ENCODE data around the gene ART3.

Gene ART3

GRCh38 chr4:76125816-76126215, 51.3 kb downstream of the ART3 start:
- TF ChIP-seq YY1 (IDR thresholded peaks at IDR 0.05; ENCODE audit: insufficient read depth, insufficient read length), result no peak
- TF ChIP-seq ZNF274 (IDR thresholded peaks at IDR 0.05; ENCODE audit: low read depth, low read length), result no peak
- no peak for TF ChIP-seq SUZ12 (IDR thresholded peaks at IDR 0.05; ENCODE audit: extremely low read depth, insufficient read depth, insufficient read length)
- no peaks in the 10 kb centered on the region for H3K4me1 ChIP-seq (ENCODE audit: insufficient read depth, insufficient read length)
- H3K27me3 ChIP-seq (ENCODE audit: insufficient read depth, insufficient read length), result no peaks in the 10 kb centered on the region
- H3K36me3 ChIP-seq (ENCODE audit: insufficient read depth, insufficient read length, low read length), result peaks cover 62% of the 10 kb centered on the region
- no peaks in the 10 kb centered on the region for H3K9me3 ChIP-seq (ENCODE audit: insufficient read depth, low read length)
- no peak overlapping the region for H3K4me3 ChIP-seq (ENCODE audit: insufficient read length, low read depth)
- H3K9ac ChIP-seq (ENCODE audit: insufficient read length, low read depth), result no peak overlapping the region
- no peak for DNase-seq (ENCODE audit: low read depth, low spot score)

GRCh38 chr4:76127754-76128153, 53.2 kb downstream of the ART3 start:
- TF ChIP-seq ZNF274 (IDR thresholded peaks at IDR 0.05; ENCODE audit: low read depth, low read length) (no peak), SUZ12 (IDR thresholded peaks at IDR 0.05; ENCODE audit: extremely low read depth, insufficient read depth, insufficient read length) (no peak), YY1 (IDR thresholded peaks at IDR 0.05; ENCODE audit: insufficient read depth, insufficient read length) (no peak)
- Histone ChIP-seq H3K4me3 (ENCODE audit: insufficient read length, low read depth) (no peak overlapping the region), H3K27me3 (ENCODE audit: insufficient read depth, insufficient read length) (no peaks in the 10 kb centered on the region), H3K9me3 (ENCODE audit: insufficient read depth, low read length) (no peaks in the 10 kb centered on the region), H3K9ac (ENCODE audit: insufficient read length, low read depth) (no peak overlapping the region), H3K4me1 (ENCODE audit: insufficient read depth, insufficient read length) (no peaks in the 10 kb centered on the region), H3K36me3 (ENCODE audit: insufficient read depth, insufficient read length, low read length) (peaks cover 59% of the 10 kb centered on the region)
- no peak for DNase-seq (ENCODE audit: low read depth, low spot score)

- H3K36me3 ChIP-seq (ENCODE audit: insufficient read depth, insufficient read length, low read length), result peaks cover 77% of the 10 kb centered on the region
- DNase-seq (ENCODE audit: low read depth, low spot score), result no peak
- H3K9me3 ChIP-seq (ENCODE audit: insufficient read depth, low read length), result no peaks in the 10 kb centered on the region
- TF ChIP-seq SUZ12 (IDR thresholded peaks at IDR 0.05; ENCODE audit: extremely low read depth, insufficient read depth, insufficient read length) (no peak), ZNF274 (IDR thresholded peaks at IDR 0.05; ENCODE audit: low read depth, low read length) (no peak), YY1 (IDR thresholded peaks at IDR 0.05; ENCODE audit: insufficient read depth, insufficient read length) (no peak)
- H3K4me3 ChIP-seq (ENCODE audit: insufficient read length, low read depth), result no peak overlapping the region
- no peaks in the 10 kb centered on the region for H3K4me1 ChIP-seq (ENCODE audit: insufficient read depth, insufficient read length)
- no peaks in the 10 kb centered on the region for H3K27me3 ChIP-seq (ENCODE audit: insufficient read depth, insufficient read length)
- no peak overlapping the region for H3K9ac ChIP-seq (ENCODE audit: insufficient read length, low read depth)
Observed at GRCh38 chr4:76141241-76141640, 66.7 kb downstream of the ART3 start.

- H3K4me3 ChIP-seq (ENCODE audit: insufficient read length, low read depth), result no peak overlapping the region
- peaks cover 49% of the 10 kb centered on the region for H3K36me3 ChIP-seq (ENCODE audit: insufficient read depth, insufficient read length, low read length)
- H3K4me1 ChIP-seq (ENCODE audit: insufficient read depth, insufficient read length), result no peaks in the 10 kb centered on the region
- DNase-seq (ENCODE audit: low read depth, low spot score), result no peak
- TF ChIP-seq SUZ12 (IDR thresholded peaks at IDR 0.05; ENCODE audit: extremely low read depth, insufficient read depth, insufficient read length) (no peak), YY1 (IDR thresholded peaks at IDR 0.05; ENCODE audit: insufficient read depth, insufficient read length) (no peak), ZNF274 (IDR thresholded peaks at IDR 0.05; ENCODE audit: low read depth, low read length) (no peak)
- H3K9me3 ChIP-seq (ENCODE audit: insufficient read depth, low read length), result no peaks in the 10 kb centered on the region
- H3K27me3 ChIP-seq (ENCODE audit: insufficient read depth, insufficient read length), result no peaks in the 10 kb centered on the region
- H3K9ac ChIP-seq (ENCODE audit: insufficient read length, low read depth), result no peak overlapping the region
Observed at GRCh38 chr4:76144546-76144945, 70.0 kb downstream of the ART3 start.

- Histone ChIP-seq H3K4me1 (ENCODE audit: insufficient read depth, insufficient read length) (no peaks in the 10 kb centered on the region), H3K36me3 (ENCODE audit: insufficient read depth, insufficient read length, low read length) (peaks cover 26% of the 10 kb centered on the region), H3K4me3 (ENCODE audit: insufficient read length, low read depth) (peak overlapping the region; percentile 85), H3K9ac (ENCODE audit: insufficient read length, low read depth) (peak overlapping the region; percentile 96), H3K9me3 (ENCODE audit: insufficient read depth, low read length) (no peaks in the 10 kb centered on the region), H3K27me3 (ENCODE audit: insufficient read depth, insufficient read length) (no peaks in the 10 kb centered on the region)
- TF ChIP-seq SUZ12 (IDR thresholded peaks at IDR 0.05; ENCODE audit: extremely low read depth, insufficient read depth, insufficient read length), result no peak
- no peak for TF ChIP-seq ZNF274 (IDR thresholded peaks at IDR 0.05; ENCODE audit: low read depth, low read length)
- no peak for TF ChIP-seq YY1 (IDR thresholded peaks at IDR 0.05; ENCODE audit: insufficient read depth, insufficient read length)
- DNase-seq (ENCODE audit: low read depth, low spot score), result peak; percentile 70
Observed at GRCh38 chr4:76147454-76148141, 73.1 kb downstream of the ART3 start.

GRCh38 chr4:76148142-76148865, 73.8 kb downstream of the ART3 start, which contains the start of gene NUP54:
Gene NUP54 (minus strand): TSS chr4:76148397. CDS start chr4:76148374, 23 bp downstream.
- no peaks in the 10 kb centered on the region for H3K27me3 ChIP-seq (ENCODE audit: insufficient read depth, insufficient read length)
- no peak for TF ChIP-seq YY1 (IDR thresholded peaks at IDR 0.05; ENCODE audit: insufficient read depth, insufficient read length)
- TF ChIP-seq ZNF274 (IDR thresholded peaks at IDR 0.05; ENCODE audit: low read depth, low read length), result no peak
- no peak for TF ChIP-seq SUZ12 (IDR thresholded peaks at IDR 0.05; ENCODE audit: extremely low read depth, insufficient read depth, insufficient read length)
- DNase-seq (ENCODE audit: low read depth, low spot score), result peak; percentile 93
- peak within 1 kb of the TSS; percentile 96 for H3K9ac ChIP-seq (ENCODE audit: insufficient read length, low read depth)
- H3K4me3 ChIP-seq (ENCODE audit: insufficient read length, low read depth), result peak within 1 kb of the TSS; percentile 85
- no peaks in the 10 kb centered on the region for H3K9me3 ChIP-seq (ENCODE audit: insufficient read depth, low read length)
- H3K4me1 ChIP-seq (ENCODE audit: insufficient read depth, insufficient read length), result no peaks in the 10 kb centered on the region
- H3K36me3 ChIP-seq (ENCODE audit: insufficient read depth, insufficient read length, low read length), result peaks cover 21% of the 10 kb centered on the region

GRCh38 chr4:76153356-76153755, 78.8 kb downstream of the ART3 start:
- no peak for DNase-seq (ENCODE audit: low read depth, low spot score)
- H3K9ac ChIP-seq (ENCODE audit: insufficient read length, low read depth), result no peak overlapping the region
- H3K36me3 ChIP-seq (ENCODE audit: insufficient read depth, insufficient read length, low read length), result peaks cover 8% of the 10 kb centered on the region
- H3K4me3 ChIP-seq (ENCODE audit: insufficient read length, low read depth), result no peak overlapping the region
- no peaks in the 10 kb centered on the region; the same call in 1 of the 2 replicates for H3K9me3 ChIP-seq (ENCODE audit: insufficient read depth, low read length)
- H3K4me1 ChIP-seq (ENCODE audit: insufficient read depth, insufficient read length), result no peaks in the 10 kb centered on the region
- no peak for TF ChIP-seq ZNF274 (IDR thresholded peaks at IDR 0.05; ENCODE audit: low read depth, low read length)
- TF ChIP-seq YY1 (IDR thresholded peaks at IDR 0.05; ENCODE audit: insufficient read depth, insufficient read length), result no peak
- TF ChIP-seq SUZ12 (IDR thresholded peaks at IDR 0.05; ENCODE audit: extremely low read depth, insufficient read depth, insufficient read length), result no peak
- no peaks in the 10 kb centered on the region for H3K27me3 ChIP-seq (ENCODE audit: insufficient read depth, insufficient read length)
